Measurements from ENCODE around the gene YTHDF1. TPM values are rescaled to one million over a fixed set of nuclear protein-coding genes. Genes with fewer than 3 reads are reported as not detected.

YTHDF1 gene
- total RNA-seq, 1 donor from 2014 or later = 32.6 TPM

- Mint-ChIP-seq H3K9me3 (no peaks in the 10 kb centered on the region), H3K4me3 (no peak overlapping the region), H3K4me1 (peaks cover 21% of the 10 kb centered on the region), H3K36me3 (ENCODE audit: low read depth) (no peaks in the 10 kb centered on the region), H3K27ac (no peak overlapping the region), H3K27me3 (peaks cover 34% of the 10 kb centered on the region)
- DNase-seq (no peak), ATAC-seq (ENCODE audit: low read depth) (no peak)
- no peak for TF ChIP-seq CTCF (IDR thresholded peaks at IDR 0.05)
- CTCF ChIA-PET = no interaction called here
- POLR2A ChIA-PET = no interaction called here
- intact Hi-C loops (cut with micrococcal nuclease) = loop anchor here (5.0 kb wide), 2 partner anchors 76 to 94 kb away; partner anchors contain the start of gene ARFGAP1
Measured at GRCh38 chr20:63177785-63178445, 38.0 kb downstream of the YTHDF1 start.

DNA sequence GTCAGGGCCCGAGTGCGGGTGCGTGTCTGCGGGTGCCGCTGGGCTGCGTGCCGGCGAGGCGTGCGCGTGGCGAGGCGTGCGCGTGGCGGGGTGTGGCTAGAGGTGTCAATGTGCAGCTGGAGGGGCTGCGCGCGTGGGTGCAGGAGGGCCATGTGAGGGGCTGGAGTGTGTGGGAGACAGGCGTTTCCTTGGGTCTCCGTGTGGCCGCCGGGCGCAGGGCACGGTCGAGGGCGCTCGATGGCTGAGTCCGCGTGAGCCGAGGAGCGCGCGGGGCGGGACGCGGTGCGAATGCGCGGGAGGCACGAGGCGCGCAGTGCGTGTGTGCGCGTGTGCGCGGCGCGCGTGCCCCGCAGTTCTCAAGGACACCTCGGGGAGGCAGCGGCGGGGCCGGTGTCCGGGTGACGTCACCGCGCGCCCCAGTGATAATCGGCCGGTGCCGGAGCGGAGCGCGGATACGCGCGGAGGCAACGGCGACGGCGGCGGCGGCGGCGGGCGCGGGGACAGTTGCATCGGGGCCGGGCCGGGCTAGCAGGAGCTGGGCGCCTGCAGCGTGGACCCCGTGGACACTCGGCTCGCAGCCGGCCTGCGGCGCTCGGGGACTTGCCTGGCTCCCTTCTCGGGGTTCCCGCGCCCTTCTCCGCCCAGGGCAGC, 38.7 kb downstream of the YTHDF1 start:
- CTCF ChIA-PET = no interaction called here
- no peaks in the 10 kb centered on the region for H3K36me3 Mint-ChIP-seq (ENCODE audit: low read depth)
- H3K4me1 Mint-ChIP-seq = peaks cover 21% of the 10 kb centered on the region
- ATAC-seq (ENCODE audit: low read depth) = no peak
- DNase-seq = no peak
- H3K4me3 Mint-ChIP-seq = no peak overlapping the region
- POLR2A ChIA-PET = no interaction called here
- TF ChIP-seq CTCF (IDR thresholded peaks at IDR 0.05) = no peak
- no peaks in the 10 kb centered on the region for H3K9me3 Mint-ChIP-seq
- no peak overlapping the region for H3K27ac Mint-ChIP-seq
- peaks cover 31% of the 10 kb centered on the region for H3K27me3 Mint-ChIP-seq
- intact Hi-C loops (cut with micrococcal nuclease) = loop anchor here (5.0 kb wide), 2 partner anchors 75 to 95 kb away; partner anchors contain the start of gene ARFGAP1

GRCh38 chr20:63176427-63177133, 39.4 kb downstream of the YTHDF1 start:
- ChIA-PET CTCF (no interaction called here), POLR2A (no interaction called here)
- Mint-ChIP-seq H3K4me3 (peak overlapping the region; percentile 50), H3K27ac (no peak overlapping the region), H3K4me1 (peaks cover 21% of the 10 kb centered on the region), H3K27me3 (peaks cover 30% of the 10 kb centered on the region), H3K9me3 (no peaks in the 10 kb centered on the region), H3K36me3 (ENCODE audit: low read depth) (no peaks in the 10 kb centered on the region)
- DNase-seq (no peak), ATAC-seq (ENCODE audit: low read depth) (no peak)
- intact Hi-C loops (cut with micrococcal nuclease) = loop anchor here (5.0 kb wide), 2 partner anchors 74 to 96 kb away; partner anchors contain the start of gene ARFGAP1
- TF ChIP-seq CTCF (IDR thresholded peaks at IDR 0.05) = no peak

- no peak overlapping the region for H3K27ac Mint-ChIP-seq
- no peaks in the 10 kb centered on the region for H3K9me3 Mint-ChIP-seq
- DNase-seq (no peak), ATAC-seq (ENCODE audit: low read depth) (no peak)
- CTCF ChIA-PET = no interaction called here
- no peak for TF ChIP-seq CTCF (IDR thresholded peaks at IDR 0.05)
- H3K27me3 Mint-ChIP-seq = peaks cover 32% of the 10 kb centered on the region
- H3K4me1 Mint-ChIP-seq = peaks cover 21% of the 10 kb centered on the region
- H3K36me3 Mint-ChIP-seq (ENCODE audit: low read depth) = no peaks in the 10 kb centered on the region
- POLR2A ChIA-PET = no interaction called here
- intact Hi-C loops (cut with micrococcal nuclease) = loop anchor here (5.0 kb wide), 2 partner anchors 74 to 96 kb away; partner anchors contain the start of gene ARFGAP1
- H3K4me3 Mint-ChIP-seq = peak overlapping the region; percentile 50
Measured at GRCh38 chr20:63176034-63176426, 39.9 kb downstream of the YTHDF1 start.

Measured in activated B cell treated with CpG ODN at 0.5 μM for 24 hours (primary cell).